Measurements from ENCODE around the gene TFB2M. TPM values are rescaled to one million over a fixed set of nuclear protein-coding genes. Genes with fewer than 3 reads are reported as not detected.

TFB2M gene
- total RNA-seq, 4 donors from 2014 or later, result 6.8 to 10.9 (median 9.3) TPM

DNA sequence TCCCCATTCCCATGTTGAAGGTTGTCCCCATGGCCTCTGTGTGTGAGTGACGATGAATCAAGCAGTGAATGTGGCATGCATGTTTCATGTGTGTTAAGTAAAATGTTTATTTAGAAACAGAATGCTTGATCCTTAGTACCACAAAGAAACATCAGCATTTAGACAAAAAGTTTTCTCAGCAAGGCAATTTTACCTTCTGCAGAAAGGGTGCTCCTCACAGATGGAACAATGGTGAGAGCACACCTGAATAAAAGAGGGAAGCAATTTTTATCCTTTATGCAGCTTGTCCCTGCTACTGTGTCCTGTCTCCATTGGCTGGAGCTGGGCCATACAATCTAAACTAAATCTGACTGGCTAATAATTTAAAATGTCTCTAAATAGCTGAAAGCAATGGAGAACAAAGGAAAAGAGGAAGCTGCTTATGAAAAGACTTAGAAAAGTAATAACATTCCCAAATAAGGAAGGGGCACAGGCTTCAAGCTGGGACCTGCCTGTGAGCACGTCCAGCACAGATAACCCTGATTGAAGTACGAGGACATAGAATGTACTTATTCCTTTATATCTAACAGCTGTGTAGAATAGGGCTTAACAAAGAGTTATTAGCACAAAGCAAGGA is 50.6 kb downstream of the TFB2M start:
- H3K4me3 ChIP-seq (ENCODE audit: low read depth, poor library complexity, severe bottlenecking), result no peak overlapping the region
- no peak for TF ChIP-seq POLR2A (IDR thresholded peaks at IDR 0.05)
- TF ChIP-seq, protein P1, sequence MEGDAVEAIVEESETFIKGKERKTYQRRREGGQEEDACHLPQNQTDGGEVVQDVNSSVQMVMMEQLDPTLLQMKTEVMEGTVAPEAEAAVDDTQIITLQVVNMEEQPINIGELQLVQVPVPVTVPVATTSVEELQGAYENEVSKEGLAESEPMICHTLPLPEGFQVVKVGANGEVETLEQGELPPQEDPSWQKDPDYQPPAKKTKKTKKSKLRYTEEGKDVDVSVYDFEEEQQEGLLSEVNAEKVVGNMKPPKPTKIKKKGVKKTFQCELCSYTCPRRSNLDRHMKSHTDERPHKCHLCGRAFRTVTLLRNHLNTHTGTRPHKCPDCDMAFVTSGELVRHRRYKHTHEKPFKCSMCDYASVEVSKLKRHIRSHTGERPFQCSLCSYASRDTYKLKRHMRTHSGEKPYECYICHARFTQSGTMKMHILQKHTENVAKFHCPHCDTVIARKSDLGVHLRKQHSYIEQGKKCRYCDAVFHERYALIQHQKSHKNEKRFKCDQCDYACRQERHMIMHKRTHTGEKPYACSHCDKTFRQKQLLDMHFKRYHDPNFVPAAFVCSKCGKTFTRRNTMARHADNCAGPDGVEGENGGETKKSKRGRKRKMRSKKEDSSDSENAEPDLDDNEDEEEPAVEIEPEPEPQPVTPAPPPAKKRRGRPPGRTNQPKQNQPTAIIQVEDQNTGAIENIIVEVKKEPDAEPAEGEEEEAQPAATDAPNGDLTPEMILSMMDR (IDR thresholded peaks at IDR 0.05), result no peak
- intact Hi-C loops (cut with DNase I; ENCODE audit: low total_unique reads), result no loop called here
- WGBS, 2 donors, result 71 to 80% methylated on average over 3 of the region's 3 CpGs
- peak in 1 of 2 donors; percentile 5 for DNase-seq (ENCODE audit: low spot score in 2 of 2)

DNA sequence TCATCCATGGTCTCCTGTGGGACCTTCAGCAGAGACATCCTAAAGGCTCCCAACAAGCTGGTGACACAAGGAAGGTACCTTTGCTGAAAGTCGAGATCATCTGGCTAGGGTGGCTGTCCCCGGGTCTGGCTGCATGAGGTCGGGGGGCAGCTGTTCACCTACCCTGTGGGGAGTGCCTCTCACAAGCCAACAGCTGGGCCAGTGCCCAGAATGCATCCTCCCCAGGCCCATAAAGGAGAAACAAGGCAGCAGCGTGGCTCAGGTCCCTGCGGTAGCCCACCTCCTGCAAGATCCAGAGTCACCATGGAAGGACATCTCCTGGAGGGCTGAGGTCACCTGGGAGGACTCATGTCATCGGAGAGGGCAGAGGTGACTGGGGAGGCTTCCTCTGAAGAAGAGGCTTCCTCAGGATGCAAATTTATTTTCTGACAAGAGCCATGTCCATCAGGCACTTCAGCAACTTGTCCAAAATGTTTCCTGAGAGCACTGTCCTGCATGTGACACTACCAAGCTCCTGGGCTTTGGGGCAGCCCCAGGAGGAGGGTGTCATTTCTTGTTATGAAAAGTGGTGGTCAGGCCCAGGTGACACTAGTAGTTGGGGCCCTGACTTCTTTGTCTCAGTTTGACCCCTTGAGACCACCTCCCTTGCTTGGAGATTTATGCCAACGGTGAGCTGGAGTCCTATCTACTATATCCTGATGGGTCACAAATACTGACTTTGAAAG is 52.3 kb downstream of the TFB2M start:
- intact Hi-C loops (cut with DNase I; ENCODE audit: low total_unique reads), result no loop called here
- WGBS, 2 donors, result 95% methylated on average over 5 to 7 of the region's 7 CpGs
- peak in 1 of 2 donors; percentile 68 for DNase-seq (ENCODE audit: low spot score in 2 of 2)
- TF ChIP-seq, protein P1 (IDR thresholded peaks at IDR 0.05), result no peak
- TF ChIP-seq POLR2A (IDR thresholded peaks at IDR 0.05), result no peak
- H3K4me3 ChIP-seq (ENCODE audit: low read depth, poor library complexity, severe bottlenecking), result no peak overlapping the region

DNA sequence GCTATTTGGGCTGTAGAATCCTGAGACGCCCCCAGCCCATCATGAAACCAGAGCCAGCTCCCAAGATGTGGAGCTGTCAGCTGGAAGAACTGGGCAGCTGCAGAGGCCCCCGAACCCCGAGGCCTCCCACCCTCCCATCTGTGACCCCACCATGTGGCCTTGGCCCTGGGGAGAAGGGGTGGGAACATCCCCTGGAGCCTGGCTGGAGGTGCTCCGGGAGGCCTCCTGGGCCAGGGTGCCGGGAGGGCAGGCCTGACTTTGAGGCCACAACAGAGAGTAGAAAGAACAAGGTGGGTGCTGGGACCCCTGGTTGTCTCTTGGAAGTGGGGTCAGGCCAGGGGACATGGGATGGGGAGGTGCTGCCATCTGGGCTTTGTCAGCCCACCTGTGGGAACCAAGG is 53.0 kb downstream of the TFB2M start:
- 95 to 100% methylated on average over 2 to 5 of the region's 5 CpGs for WGBS, 2 donors
- H3K4me3 ChIP-seq (ENCODE audit: low read depth, poor library complexity, severe bottlenecking), result no peak overlapping the region
- intact Hi-C loops (cut with DNase I; ENCODE audit: low total_unique reads), result no loop called here
- DNase-seq (ENCODE audit: low spot score in 2 of 2), result peak in 1 of 2 donors; percentile 70
- TF ChIP-seq POLR2A (IDR thresholded peaks at IDR 0.05), result no peak
- TF ChIP-seq, protein P1 (IDR thresholded peaks at IDR 0.05), result no peak

DNA sequence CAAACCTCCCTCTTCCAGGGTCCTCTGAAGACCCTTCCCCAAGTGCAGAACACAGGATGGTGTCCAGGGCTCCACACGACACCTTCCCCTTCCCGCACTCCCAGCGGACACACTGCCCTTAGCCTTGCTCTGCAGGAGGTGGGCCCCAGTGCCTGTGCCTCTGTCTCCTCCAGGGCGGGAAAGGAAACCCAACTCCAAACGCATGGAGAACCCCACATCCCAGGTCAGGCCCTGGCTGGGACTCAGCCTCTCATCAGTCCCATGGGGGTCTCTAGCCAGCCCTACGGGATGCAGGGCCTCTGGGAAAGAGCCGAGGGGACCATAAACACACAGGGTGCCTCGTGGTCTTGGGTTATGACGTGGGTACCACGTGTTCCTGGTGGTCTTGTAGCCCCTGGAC is 53.4 kb downstream of the TFB2M start:
- 90 to 94% methylated on average over 7 to 10 of the region's 10 CpGs for WGBS, 2 donors
- peak in 1 of 2 donors; percentile 52 for DNase-seq (ENCODE audit: low spot score in 2 of 2)
- no peak for TF ChIP-seq POLR2A (IDR thresholded peaks at IDR 0.05)
- TF ChIP-seq, protein P1 (IDR thresholded peaks at IDR 0.05), result no peak
- intact Hi-C loops (cut with DNase I; ENCODE audit: low total_unique reads), result no loop called here
- H3K4me3 ChIP-seq (ENCODE audit: low read depth, poor library complexity, severe bottlenecking), result no peak overlapping the region

DNA sequence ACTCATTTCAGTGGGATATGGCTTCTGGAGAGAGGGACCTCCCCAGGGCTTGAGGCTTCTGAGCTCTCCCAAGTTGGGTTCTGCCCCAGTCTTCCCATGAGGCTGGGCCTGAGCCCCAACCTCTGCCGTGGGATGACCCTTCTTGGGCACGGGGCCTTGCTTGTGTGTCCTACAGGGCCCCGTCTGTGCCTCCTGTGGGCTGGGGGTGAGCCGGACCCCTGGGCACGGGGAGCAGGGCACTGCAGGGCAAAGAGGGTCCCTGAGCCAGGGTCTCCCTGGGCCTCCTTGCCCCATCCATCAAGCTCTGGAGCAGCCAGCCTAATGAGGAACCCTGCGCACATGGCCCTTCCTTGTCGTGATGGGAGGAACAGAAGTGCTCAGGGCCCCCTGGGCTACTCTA is 53.8 kb downstream of the TFB2M start:
- intact Hi-C loops (cut with DNase I; ENCODE audit: low total_unique reads), result no loop called here
- no peak overlapping the region for H3K4me3 ChIP-seq (ENCODE audit: low read depth, poor library complexity, severe bottlenecking)
- WGBS, 2 donors, result 84 to 89% methylated on average over 6 of the region's 7 CpGs
- no peak for TF ChIP-seq POLR2A (IDR thresholded peaks at IDR 0.05)
- TF ChIP-seq, protein P1 (IDR thresholded peaks at IDR 0.05), result no peak
- DNase-seq (ENCODE audit: low spot score in 2 of 2), result peak in 1 of 2 donors; percentile 68

Measured in lower leg skin (tissue), 4 donors.